HEK293 (cell line): ENCODE measurements around the gene CRYGA.
A peak's percentile ranks its signal among the peaks of the same experiment; 100 is the strongest.

Source experiments
- CTCF ChIP-seq: fragments of 450-650 bp; formaldehyde crosslinking; IDR thresholded peaks from 2 replicates; pipeline ENCODE4 v1.5.1; 2016; ENCODE audit warnings: missing biosample characterization, missing genetic modification characterization
- FEZF1 ChIP-seq: fragments of 450-650 bp; formaldehyde crosslinking; IDR thresholded peaks from 2 replicates; pipeline ENCODE4 v1.5.1; 2016; ENCODE audit warnings: missing biosample characterization, missing genetic modification characterization
- GLIS1 ChIP-seq: fragments of 450-650 bp; formaldehyde crosslinking; IDR thresholded peaks from 2 replicates; pipeline ENCODE4 v1.5.1; 2016; ENCODE audit warnings: missing biosample characterization, missing genetic modification characterization
- MEIS1 ChIP-seq: sonication (generic); formaldehyde crosslinking; IDR thresholded peaks from 2 replicates; pipeline ENCODE4 v1.8.1; 2022; ENCODE audit warnings: missing genetic modification reagents, mild to moderate bottlenecking, borderline replicate concordance
- MZF1 ChIP-seq: fragments of 450-650 bp; formaldehyde crosslinking; IDR thresholded peaks from 2 replicates; pipeline ENCODE4 v1.5.1; 2017; ENCODE audit warnings: missing biosample characterization, missing genetic modification characterization, borderline replicate concordance
- OVOL3 ChIP-seq: fragments of 450-650 bp; formaldehyde crosslinking; IDR thresholded peaks from 2 replicates; pipeline ENCODE4 v1.5.1; 2016; ENCODE audit warnings: missing biosample characterization, missing genetic modification characterization
- SCRT2 ChIP-seq: fragments of 450-650 bp; formaldehyde crosslinking; IDR thresholded peaks from 2 replicates; pipeline ENCODE4 v1.5.1; 2016; ENCODE audit warnings: missing biosample characterization, missing genetic modification characterization
- TSHZ1 ChIP-seq: fragments of 450-650 bp; formaldehyde crosslinking; IDR thresholded peaks from 2 replicates; pipeline ENCODE4 v1.5.1; 2016; ENCODE audit warnings: missing biosample characterization, missing genetic modification characterization, borderline replicate concordance
- WT1 ChIP-seq: fragments of 450-650 bp; formaldehyde crosslinking; IDR thresholded peaks from 2 replicates; pipeline ENCODE4 v1.5.1; 2016; ENCODE audit warnings: missing biosample characterization, missing genetic modification characterization
- ZBTB20 ChIP-seq: fragments of 450-650 bp; formaldehyde crosslinking; IDR thresholded peaks from 2 replicates; pipeline ENCODE4 v1.5.1; 2016; ENCODE audit warnings: missing biosample characterization, missing genetic modification characterization
- ZBTB44 ChIP-seq: fragments of 450-650 bp; IDR thresholded peaks from 2 replicates; pipeline ENCODE4 v1.5.1; 2018; ENCODE audit warnings: missing biosample characterization, mild to moderate bottlenecking, missing genetic modification characterization
- ZBTB48 ChIP-seq: fragments of 450-650 bp; formaldehyde crosslinking; IDR thresholded peaks from 2 replicates; pipeline ENCODE4 v1.5.1; 2016; ENCODE audit warnings: missing biosample characterization, missing genetic modification characterization
- ZEB2 ChIP-seq: fragments of 450-650 bp; formaldehyde crosslinking; IDR thresholded peaks from 2 replicates; pipeline ENCODE4 v1.5.1; 2016; ENCODE audit warnings: missing biosample characterization, missing genetic modification characterization
- ZIC2 ChIP-seq: fragments of 450-650 bp; formaldehyde crosslinking; IDR thresholded peaks from 2 replicates; pipeline ENCODE4 v1.5.1; 2016; ENCODE audit warnings: missing biosample characterization, missing genetic modification characterization
- ZNF132 ChIP-seq: fragments of 450-650 bp; formaldehyde crosslinking; IDR thresholded peaks from 2 replicates; pipeline ENCODE4 v1.5.1; 2017; ENCODE audit warnings: missing biosample characterization, missing genetic modification characterization, borderline replicate concordance
- ZNF16 ChIP-seq: fragments of 450-650 bp; formaldehyde crosslinking; IDR thresholded peaks from 2 replicates; pipeline ENCODE4 v1.5.1; 2016; ENCODE audit warnings: low read depth, missing biosample characterization, missing genetic modification characterization
- ZNF184 ChIP-seq: fragments of 450-650 bp; IDR thresholded peaks from 2 replicates; pipeline ENCODE4 v1.5.1; 2018; ENCODE audit warnings: missing biosample characterization, mild to moderate bottlenecking, missing genetic modification characterization
- ZNF221 ChIP-seq: fragments of 450-650 bp; formaldehyde crosslinking; IDR thresholded peaks from 2 replicates; pipeline ENCODE4 v1.5.1; 2017; ENCODE audit warnings: missing biosample characterization, missing genetic modification characterization, borderline replicate concordance
- ZNF248 ChIP-seq: fragments of 450-650 bp; formaldehyde crosslinking; IDR thresholded peaks from 2 replicates; pipeline ENCODE4 v1.5.1; 2017; ENCODE audit warnings: missing biosample characterization, missing genetic modification characterization
- ZNF302 ChIP-seq: fragments of 450-650 bp; formaldehyde crosslinking; IDR thresholded peaks from 2 replicates; pipeline ENCODE4 v1.5.1; 2016; ENCODE audit warnings: missing biosample characterization, missing genetic modification characterization, low read depth
- ZNF311 ChIP-seq: fragments of 450-650 bp; formaldehyde crosslinking; IDR thresholded peaks from 2 replicates; pipeline ENCODE4 v1.5.1; 2017; ENCODE audit warnings: missing biosample characterization, missing genetic modification characterization, borderline replicate concordance
- ZNF354C ChIP-seq: fragments of 450-650 bp; formaldehyde crosslinking; IDR thresholded peaks from 2 replicates; pipeline ENCODE4 v1.5.1; 2016; ENCODE audit warnings: missing biosample characterization, missing genetic modification characterization, low read depth, borderline replicate concordance
- ZNF37A ChIP-seq: fragments of 450-650 bp; IDR thresholded peaks from 2 replicates; pipeline ENCODE4 v1.5.1; 2018; ENCODE audit warnings: missing biosample characterization, missing genetic modification characterization
- ZNF423 ChIP-seq: fragments of 450-650 bp; formaldehyde crosslinking; IDR thresholded peaks from 2 replicates; pipeline ENCODE4 v1.5.1; 2016; ENCODE audit warnings: missing biosample characterization, missing genetic modification characterization
- ZNF473 ChIP-seq: fragments of 450-650 bp; formaldehyde crosslinking; IDR thresholded peaks from 2 replicates; pipeline ENCODE4 v1.5.1; 2017; ENCODE audit warnings: missing biosample characterization, missing genetic modification characterization
- ZNF549 ChIP-seq: fragments of 450-650 bp; IDR thresholded peaks from 2 replicates; pipeline ENCODE4 v1.5.1; 2018; ENCODE audit warnings: missing biosample characterization, missing genetic modification characterization, mild to moderate bottlenecking, inconsistent platforms, moderate library complexity
- ZNF580 ChIP-seq: fragments of 450-650 bp; formaldehyde crosslinking; IDR thresholded peaks from 2 replicates; pipeline ENCODE4 v1.5.1; 2016; ENCODE audit warnings: missing biosample characterization, missing genetic modification characterization
- ZNF629 ChIP-seq: fragments of 450-650 bp; formaldehyde crosslinking; IDR thresholded peaks from 2 replicates; pipeline ENCODE4 v1.5.1; 2017; ENCODE audit warnings: missing biosample characterization, missing genetic modification characterization
- ZNF658 ChIP-seq: fragments of 450-650 bp; formaldehyde crosslinking; IDR thresholded peaks from 2 replicates; pipeline ENCODE4; 2016; ENCODE audit warnings: missing biosample characterization, missing genetic modification characterization
- ZNF692 ChIP-seq: fragments of 450-650 bp; formaldehyde crosslinking; IDR thresholded peaks from 2 replicates; pipeline ENCODE4 v1.5.1; 2016; ENCODE audit warnings: missing biosample characterization, missing genetic modification characterization
- ZNF704 ChIP-seq: fragments of 450-650 bp; formaldehyde crosslinking; IDR thresholded peaks from 2 replicates; pipeline ENCODE4 v1.5.1; 2016; ENCODE audit warnings: missing biosample characterization, missing genetic modification characterization
- ZNF747 ChIP-seq: fragments of 450-650 bp; formaldehyde crosslinking; IDR thresholded peaks from 2 replicates; pipeline ENCODE4 v1.5.1; 2016; ENCODE audit warnings: missing biosample characterization, missing genetic modification characterization
- ZNF776 ChIP-seq: fragments of 450-650 bp; formaldehyde crosslinking; IDR thresholded peaks from 2 replicates; pipeline ENCODE4 v1.5.0; 2017; ENCODE audit warnings: missing biosample characterization, missing genetic modification characterization, borderline replicate concordance

The CRYGA gene

GRCh38 chr2:208112969-208113368, 50.4 kb downstream of the CRYGA start (continued):
- TF ChIP-seq ZNF692: peak; percentile 83
- TF ChIP-seq MZF1 (tag by site-specific recombination): no peak
- no peak for TF ChIP-seq ZNF302 (tag by site-specific recombination)
- TF ChIP-seq ZNF776: no peak
- peak; percentile 56 for TF ChIP-seq GLIS1 (tag by site-specific recombination)
- peak; percentile 28; the same call in 1 of the 2 replicates for TF ChIP-seq ZBTB44 (tag by site-specific recombination)
- no peak for TF ChIP-seq ZNF423 (tag by site-specific recombination)
- TF ChIP-seq ZNF248 (tag by site-specific recombination): no peak
- TF ChIP-seq WT1 (tag by site-specific recombination): peak; percentile 78
- no peak for TF ChIP-seq OVOL3 (tag by site-specific recombination)
- TF ChIP-seq ZNF354C (tag by site-specific recombination): no peak
- TF ChIP-seq ZNF311 (tag by site-specific recombination): no peak
- TF ChIP-seq MEIS1: no peak
- no peak for TF ChIP-seq CTCF
- TF ChIP-seq ZNF221 (tag by site-specific recombination): no peak
- no peak for TF ChIP-seq ZNF704 (tag by site-specific recombination)
- no peak for TF ChIP-seq ZNF747 (tag by site-specific recombination)
- no peak for TF ChIP-seq ZNF37A
- TF ChIP-seq ZEB2 (tag by site-specific recombination): no peak
- no peak for TF ChIP-seq ZNF629 (tag by site-specific recombination)
- TF ChIP-seq ZBTB20 (tag by site-specific recombination): 0 out of 2 replicates have a peak, but pooled peaks have one; percentile 5
- TF ChIP-seq ZIC2 (tag by site-specific recombination): no peak
- peak; percentile 93 for TF ChIP-seq ZBTB48 (tag by site-specific recombination)
- TF ChIP-seq ZNF184 (tag by site-specific recombination): no peak
- TF ChIP-seq ZNF132: no peak
- TF ChIP-seq ZNF16 (tag by site-specific recombination): no peak
- TF ChIP-seq ZNF580 (tag by site-specific recombination): no peak
- peak; percentile 46; the same call in 1 of the 2 replicates for TF ChIP-seq FEZF1
- TF ChIP-seq ZNF473 (tag by site-specific recombination): no peak
- TF ChIP-seq SCRT2 (tag by site-specific recombination): no peak
- TF ChIP-seq TSHZ1 (tag by site-specific recombination): no peak
- TF ChIP-seq ZNF549: no peak
- TF ChIP-seq ZNF658 (tag by site-specific recombination): no peak
